Measurements from ENCODE around the gene DSE.
A peak's percentile ranks its signal among the peaks of the same experiment; 100 is the strongest.

DSE gene

DNA sequence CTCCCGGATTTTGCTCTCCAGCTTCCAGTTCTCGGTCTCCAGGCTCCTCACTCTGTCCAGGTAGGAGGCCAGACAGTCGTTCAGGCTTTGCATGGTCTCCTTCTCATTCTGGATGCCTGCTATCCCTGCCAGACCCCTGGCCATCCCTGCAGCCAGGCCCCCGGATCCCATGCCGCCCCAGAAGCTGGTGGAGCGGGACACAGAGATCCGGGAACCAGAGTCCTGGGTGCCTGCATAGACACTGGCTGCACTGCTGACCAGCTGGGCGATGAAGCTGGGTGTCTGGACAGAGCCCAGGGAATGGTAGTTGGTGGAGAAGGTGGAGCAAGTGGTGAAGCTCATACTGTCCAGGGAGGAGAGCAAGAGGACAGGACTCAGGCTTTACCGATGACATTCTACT, 87.5 kb downstream of the DSE start:
- H3K23ac ChIP-seq (ENCODE audit: low read length in 2 of 2): no peak overlapping the region
- WGBS: 91% methylated on average over 8 of the region's 9 CpGs
- H4K91ac ChIP-seq (ENCODE audit: low read length): no peak overlapping the region
- H2BK15ac ChIP-seq (ENCODE audit: low read depth, poor library complexity, severe bottlenecking): no peak overlapping the region
- H2AFZ ChIP-seq (ENCODE audit: low read depth, low read length): no peak overlapping the region
- no peak overlapping the region for H2BK5ac ChIP-seq (ENCODE audit: low read depth, low read length, poor library complexity, severe bottlenecking)
- H3K4me2 ChIP-seq (ENCODE audit: low read length, poor library complexity, severe bottlenecking): no peak overlapping the region
- no peaks in the 10 kb centered on the region for H3K79me1 ChIP-seq (replicated peaks; ENCODE audit: low read length, poor library complexity, severe bottlenecking)
- H3K36me3 ChIP-seq (ENCODE audit: control insufficient read depth in 1 of 2, insufficient read depth in 2 of 2, low read depth in 1 of 2, low read length in 2 of 2): no peaks in the 10 kb centered on the region
- H2BK120ac ChIP-seq (ENCODE audit: low read depth, low read length): no peak overlapping the region
- no peaks in the 10 kb centered on the region for H3K9me3 ChIP-seq (ENCODE audit: control insufficient read depth, low read length)
- H3K14ac ChIP-seq (ENCODE audit: low read length in 2 of 2): no peak overlapping the region
- H3K4me3 ChIP-seq (ENCODE audit: insufficient read depth in 1 of 2, low read depth in 1 of 2, low read length in 2 of 2): no peak overlapping the region
- H2BK12ac ChIP-seq (ENCODE audit: low read length in 2 of 2): no peak overlapping the region
- no peak overlapping the region for H3K18ac ChIP-seq (ENCODE audit: low read depth in 1 of 2, low read length in 2 of 2)
- H3K9ac ChIP-seq (ENCODE audit: low read length): no peak overlapping the region
- no peak overlapping the region for H3K4ac ChIP-seq (ENCODE audit: low read depth in 1 of 2, low read length in 2 of 2)
- no peak overlapping the region for H2AK5ac ChIP-seq (ENCODE audit: low read length, severe bottlenecking)
- no peaks in the 10 kb centered on the region for H3K27me3 ChIP-seq (ENCODE audit: control insufficient read depth in 1 of 2, insufficient read depth in 1 of 2, low read length in 2 of 2)
- H4K8ac ChIP-seq (ENCODE audit: low read length): no peak overlapping the region
- peaks cover 8% of the 10 kb centered on the region for H3K4me1 ChIP-seq (ENCODE audit: control insufficient read depth, insufficient read depth, low read depth, low read length)
- DNase-seq: no peak
- H3K27ac ChIP-seq (ENCODE audit: low read length, poor library complexity, severe bottlenecking): no peak overlapping the region

GRCh38 chr6:116459927-116460326, 89.2 kb downstream of the DSE start:
- H3K18ac ChIP-seq (ENCODE audit: low read depth in 1 of 2, low read length in 2 of 2): no peak overlapping the region
- peaks cover 8% of the 10 kb centered on the region for H3K4me1 ChIP-seq (ENCODE audit: control insufficient read depth, insufficient read depth, low read depth, low read length)
- no peak overlapping the region for H3K4ac ChIP-seq (ENCODE audit: low read depth in 1 of 2, low read length in 2 of 2)
- H2BK5ac ChIP-seq (ENCODE audit: low read depth, low read length, poor library complexity, severe bottlenecking): no peak overlapping the region
- no peak overlapping the region for H3K27ac ChIP-seq (ENCODE audit: low read length, poor library complexity, severe bottlenecking)
- H3K79me1 ChIP-seq (replicated peaks; ENCODE audit: low read length, poor library complexity, severe bottlenecking): no peaks in the 10 kb centered on the region
- H3K23ac ChIP-seq (ENCODE audit: low read length in 2 of 2): no peak overlapping the region
- no peak overlapping the region for H2BK12ac ChIP-seq (ENCODE audit: low read length in 2 of 2)
- H3K27me3 ChIP-seq (ENCODE audit: control insufficient read depth in 1 of 2, insufficient read depth in 1 of 2, low read length in 2 of 2): no peaks in the 10 kb centered on the region
- H2AK5ac ChIP-seq (ENCODE audit: low read length, severe bottlenecking): no peak overlapping the region
- no peak overlapping the region for H2BK120ac ChIP-seq (ENCODE audit: low read depth, low read length)
- no peak for DNase-seq
- no peak overlapping the region for H3K4me3 ChIP-seq (ENCODE audit: insufficient read depth in 1 of 2, low read depth in 1 of 2, low read length in 2 of 2)
- WGBS: 67% methylated on average over 3 of the region's 4 CpGs
- no peak overlapping the region for H2AFZ ChIP-seq (ENCODE audit: low read depth, low read length)
- no peak overlapping the region for H2BK15ac ChIP-seq (ENCODE audit: low read depth, poor library complexity, severe bottlenecking)
- H3K36me3 ChIP-seq (ENCODE audit: control insufficient read depth in 1 of 2, insufficient read depth in 2 of 2, low read depth in 1 of 2, low read length in 2 of 2): no peaks in the 10 kb centered on the region
- H3K14ac ChIP-seq (ENCODE audit: low read length in 2 of 2): no peak overlapping the region
- H4K8ac ChIP-seq (ENCODE audit: low read length): no peak overlapping the region
- H3K9me3 ChIP-seq (ENCODE audit: control insufficient read depth, low read length): no peaks in the 10 kb centered on the region
- no peak overlapping the region for H3K4me2 ChIP-seq (ENCODE audit: low read length, poor library complexity, severe bottlenecking)
- H3K9ac ChIP-seq (ENCODE audit: low read length): no peak overlapping the region
- no peak overlapping the region for H4K91ac ChIP-seq (ENCODE audit: low read length)

GRCh38 chr6:116461331-116461931, 90.7 kb downstream of the DSE start, which contains the start of gene CALHM6:
Gene CALHM6 (plus strand): TSS chr6:116461375. CDS start chr6:116461930, 555 bp downstream.
- peak within 1 kb of the TSS in 1 of 2 experiments; percentile 15 for H3K14ac ChIP-seq (ENCODE audit: low read length in 2 of 2)
- peak within 1 kb of the TSS; percentile 6 for H4K91ac ChIP-seq (ENCODE audit: low read length)
- H3K36me3 ChIP-seq (ENCODE audit: control insufficient read depth in 1 of 2, insufficient read depth in 2 of 2, low read depth in 1 of 2, low read length in 2 of 2): no peaks in the 10 kb centered on the region
- H3K79me1 ChIP-seq (replicated peaks; ENCODE audit: low read length, poor library complexity, severe bottlenecking): no peaks in the 10 kb centered on the region
- DNase-seq: no peak
- WGBS: 49% methylated on average over 13 of the region's 13 CpGs
- H2BK5ac ChIP-seq (ENCODE audit: low read depth, low read length, poor library complexity, severe bottlenecking): no peak within 1 kb of the TSS
- peak within 1 kb of the TSS; percentile 70 to 73 for H3K18ac ChIP-seq (ENCODE audit: low read depth in 1 of 2, low read length in 2 of 2)
- H2BK12ac ChIP-seq (ENCODE audit: low read length in 2 of 2): peak within 1 kb of the TSS in 1 of 2 experiments; percentile 17
- H2AFZ ChIP-seq (ENCODE audit: low read depth, low read length): peak within 1 kb of the TSS; percentile 30
- H2BK120ac ChIP-seq (ENCODE audit: low read depth, low read length): no peak within 1 kb of the TSS
- H3K27me3 ChIP-seq (ENCODE audit: control insufficient read depth in 1 of 2, insufficient read depth in 1 of 2, low read length in 2 of 2): no peaks in the 10 kb centered on the region
- peaks cover 8% of the 10 kb centered on the region for H3K4me1 ChIP-seq (ENCODE audit: control insufficient read depth, insufficient read depth, low read depth, low read length)
- no peak within 1 kb of the TSS for H2AK5ac ChIP-seq (ENCODE audit: low read length, severe bottlenecking)
- peak within 1 kb of the TSS; percentile 58 to 77 for H3K4me3 ChIP-seq (ENCODE audit: insufficient read depth in 1 of 2, low read depth in 1 of 2, low read length in 2 of 2)
- no peak within 1 kb of the TSS for H3K27ac ChIP-seq (ENCODE audit: low read length, poor library complexity, severe bottlenecking)
- H3K23ac ChIP-seq (ENCODE audit: low read length in 2 of 2): no peak within 1 kb of the TSS
- peak within 1 kb of the TSS; percentile 72 for H3K9ac ChIP-seq (ENCODE audit: low read length)
- no peak within 1 kb of the TSS for H2BK15ac ChIP-seq (ENCODE audit: low read depth, poor library complexity, severe bottlenecking)
- peak within 1 kb of the TSS; percentile 30 for H4K8ac ChIP-seq (ENCODE audit: low read length)
- peak within 1 kb of the TSS in 1 of 2 experiments; percentile 17 for H3K4ac ChIP-seq (ENCODE audit: low read depth in 1 of 2, low read length in 2 of 2)
- peak within 1 kb of the TSS; percentile 79 for H3K4me2 ChIP-seq (ENCODE audit: low read length, poor library complexity, severe bottlenecking)
- no peaks in the 10 kb centered on the region for H3K9me3 ChIP-seq (ENCODE audit: control insufficient read depth, low read length)

DNA sequence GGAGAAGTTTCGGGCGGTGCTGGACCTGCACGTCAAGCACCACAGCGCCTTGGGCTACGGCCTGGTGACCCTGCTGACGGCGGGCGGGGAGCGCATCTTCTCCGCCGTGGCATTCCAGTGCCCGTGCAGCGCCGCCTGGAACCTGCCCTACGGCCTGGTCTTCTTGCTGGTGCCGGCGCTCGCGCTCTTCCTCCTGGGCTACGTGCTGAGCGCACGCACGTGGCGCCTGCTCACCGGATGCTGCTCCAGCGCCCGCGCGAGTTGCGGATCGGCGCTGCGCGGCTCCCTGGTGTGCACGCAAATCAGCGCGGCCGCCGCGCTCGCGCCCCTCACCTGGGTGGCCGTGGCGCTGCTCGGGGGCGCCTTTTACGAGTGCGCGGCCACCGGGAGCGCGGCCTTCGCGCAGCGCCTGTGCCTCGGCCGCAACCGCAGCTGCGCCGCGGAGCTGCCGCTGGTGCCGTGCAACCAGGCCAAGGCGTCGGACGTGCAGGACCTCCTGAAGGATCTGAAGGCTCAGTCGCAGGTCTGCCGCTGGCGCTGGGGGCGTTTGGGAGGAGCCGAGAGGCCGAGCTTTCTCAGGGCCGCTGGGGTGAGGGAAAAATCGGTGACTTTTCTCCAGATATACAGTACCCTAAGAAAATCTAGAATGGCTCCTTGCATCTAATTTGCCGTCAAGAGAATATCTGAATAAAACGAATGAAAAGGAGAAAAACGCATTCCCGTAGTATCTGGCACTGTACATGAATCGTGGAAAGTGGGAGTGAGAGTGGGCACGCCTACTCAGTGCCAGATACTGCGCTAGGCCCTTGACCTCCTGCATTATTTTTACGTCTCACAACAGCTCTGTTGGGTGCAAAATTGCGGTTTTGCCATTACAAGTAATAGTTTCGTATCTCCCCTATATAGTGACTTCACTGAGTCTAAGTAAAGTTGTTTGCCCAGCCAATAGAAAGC, 91.5 kb downstream of the DSE start:
- Histone ChIP-seq H3K27me3 (ENCODE audit: control insufficient read depth in 1 of 2, insufficient read depth in 1 of 2, low read length in 2 of 2) (no peaks in the 10 kb centered on the region), H3K9ac (ENCODE audit: low read length) (peak overlapping the region; percentile 72), H3K79me1 (replicated peaks; ENCODE audit: low read length, poor library complexity, severe bottlenecking) (no peaks in the 10 kb centered on the region), H2AFZ (ENCODE audit: low read depth, low read length) (peak overlapping the region; percentile 30), H3K23ac (ENCODE audit: low read length in 2 of 2) (no peak overlapping the region), H3K36me3 (ENCODE audit: control insufficient read depth in 1 of 2, insufficient read depth in 2 of 2, low read depth in 1 of 2, low read length in 2 of 2) (no peaks in the 10 kb centered on the region), H3K14ac (ENCODE audit: low read length in 2 of 2) (peak overlapping the region in 1 of 2 experiments; percentile 15), H2BK15ac (ENCODE audit: low read depth, poor library complexity, severe bottlenecking) (no peak overlapping the region), H2BK12ac (ENCODE audit: low read length in 2 of 2) (peak overlapping the region in 1 of 2 experiments; percentile 17), H4K8ac (ENCODE audit: low read length) (peak overlapping the region; percentile 30), H2BK120ac (ENCODE audit: low read depth, low read length) (no peak overlapping the region), H3K27ac (ENCODE audit: low read length, poor library complexity, severe bottlenecking) (no peak overlapping the region), H3K4me1 (ENCODE audit: control insufficient read depth, insufficient read depth, low read depth, low read length) (peaks cover 8% of the 10 kb centered on the region), H3K18ac (ENCODE audit: low read depth in 1 of 2, low read length in 2 of 2) (peak overlapping the region; percentile 70 to 73), H2BK5ac (ENCODE audit: low read depth, low read length, poor library complexity, severe bottlenecking) (no peak overlapping the region), H3K4me3 (ENCODE audit: insufficient read depth in 1 of 2, low read depth in 1 of 2, low read length in 2 of 2) (peak overlapping the region; percentile 58 to 77), H3K4me2 (ENCODE audit: low read length, poor library complexity, severe bottlenecking) (peak overlapping the region; percentile 79), H3K4ac (ENCODE audit: low read depth in 1 of 2, low read length in 2 of 2) (peak overlapping the region in 1 of 2 experiments; percentile 17), H4K91ac (ENCODE audit: low read length) (peak overlapping the region; percentile 6), H2AK5ac (ENCODE audit: low read length, severe bottlenecking) (no peak overlapping the region), H3K9me3 (ENCODE audit: control insufficient read depth, low read length) (no peaks in the 10 kb centered on the region)
- WGBS: 11% methylated on average over 79 of the region's 84 CpGs
- DNase-seq: peak; percentile 47

Measured in mesenchymal stem cell (in vitro differentiated cells and primary cell).